AG04449 (cell line): ENCODE results near the gene SFXN1.
A peak's percentile ranks its signal among the peaks of the same experiment; 100 is the strongest.

Source experiments
- CTCF ChIA-PET: fragments of 350-600 bp; formaldehyde crosslinking; extraction: SDS; loops from one replicate; lab custom pipeline; 2021; ENCODE audit warnings: antibody characterized with exemption; lab: Yijun Ruan, JAX
- POLR2A ChIA-PET: fragments of 400-600, 350-600 bp; formaldehyde crosslinking; extraction: SDS; loops from one replicate; lab custom pipeline; 2020; ENCODE audit warnings: antibody characterized with exemption, inconsistent platforms; lab: Yijun Ruan, JAX
- DNase-seq: peaks from one replicate; pipeline ENCODE4 v3.0.0-alpha.2; 2010; ENCODE audit warnings: low read depth, low spot score
- H3K4me3 ChIP-seq: 2 replicates; pipeline ENCODE4 v1.5.1; 2011; ENCODE audit warnings: low read depth, mild to moderate bottlenecking, control low read depth, low read length
- CTCF ChIP-seq: IDR thresholded peaks from one replicate; pipeline ENCODE4 v1.5.1; 2011; ENCODE audit warnings: mild to moderate bottlenecking, moderate library complexity, low read length, control low read depth, inconsistent platforms; ENCODE audit not compliant: insufficient read depth; ENCODE audit errors: missing control alignments

The SFXN1 gene

GRCh38 chr5:175513297-175513696 lies 34.9 kb downstream of the SFXN1 start:
- CTCF ChIA-PET = no interaction called here
- POLR2A ChIA-PET = no interaction called here
- DNase-seq = no peak
- H3K4me3 ChIP-seq = no peak overlapping the region
- TF ChIP-seq CTCF = no peak

GRCh38 chr5:175513726-175514125 lies 35.4 kb downstream of the SFXN1 start:
- no peak for TF ChIP-seq CTCF
- DNase-seq = no peak
- CTCF ChIA-PET = no interaction called here
- no peak overlapping the region for H3K4me3 ChIP-seq
- POLR2A ChIA-PET = no interaction called here

- CTCF ChIA-PET = interaction anchor here (0.9 to 1.4 kb wide), 3 partner anchors 9 to 53 kb away, joined by 3 to 7 read pairs (median 5); no protein-coding TSS in a partner anchor
- no peak for TF ChIP-seq CTCF
- no peak for DNase-seq
- no peak overlapping the region for H3K4me3 ChIP-seq
- POLR2A ChIA-PET = no interaction called here
Measured at GRCh38 chr5:175516933-175517823, 38.8 kb downstream of the SFXN1 start.

GRCh38 chr5:175517824-175518450 lies 39.6 kb downstream of the SFXN1 start:
- ChIA-PET CTCF (interaction anchor here (1.1 to 1.9 kb wide), 2 partner anchors 12 to 53 kb away, joined by 3 to 6 read pairs; no protein-coding TSS in a partner anchor), POLR2A (no interaction called here)
- TF ChIP-seq CTCF = no peak
- no peak overlapping the region for H3K4me3 ChIP-seq
- DNase-seq = peak; percentile 21

- no peak overlapping the region for H3K4me3 ChIP-seq
- no peak for TF ChIP-seq CTCF
- POLR2A ChIA-PET = no interaction called here
- CTCF ChIA-PET = interaction anchor here (1.9 kb wide), 1 partner anchor 11 kb away, joined by 6 read pairs; no protein-coding TSS in a partner anchor
- DNase-seq = no peak
Measured at GRCh38 chr5:175519006-175519405, 40.6 kb downstream of the SFXN1 start.

- no peak for TF ChIP-seq CTCF
- CTCF ChIA-PET = interaction anchor here (2.1 kb wide), 1 partner anchor 14 kb away, joined by 9 read pairs; no protein-coding TSS in a partner anchor
Measured at GRCh38 chr5:175520321-175520720, 42.0 kb downstream of the SFXN1 start.

More at GRCh38 chr5:175520321-175520720, 42.0 kb downstream of the SFXN1 start:
- H3K4me3 ChIP-seq = no peak overlapping the region
- DNase-seq = no peak
- POLR2A ChIA-PET = no interaction called here
